Stimulated activated CD8-positive, alpha-beta memory T cell treated with anti-CD3 and anti-CD28 coated beads, Interleukin-7, amount 100 ng/mL, for 24 hours (primary cell): ENCODE measurements around the gene EED.
"Not testable (repeated sequence)": the region's sequence is repeated elsewhere in the genome, so short reads cannot be mapped to it uniquely, and the experiment has no call there.

ENCODE experiments used
- DNase-seq: peaks from one replicate; pipeline ENCODE4 v3.0.0-alpha.2; 2020; ENCODE audit warnings: low read depth

EED gene

GRCh38 chr11:86219311-86220193, 25.0 kb upstream of the EED start:
- DNase-seq = no peak

DNA sequence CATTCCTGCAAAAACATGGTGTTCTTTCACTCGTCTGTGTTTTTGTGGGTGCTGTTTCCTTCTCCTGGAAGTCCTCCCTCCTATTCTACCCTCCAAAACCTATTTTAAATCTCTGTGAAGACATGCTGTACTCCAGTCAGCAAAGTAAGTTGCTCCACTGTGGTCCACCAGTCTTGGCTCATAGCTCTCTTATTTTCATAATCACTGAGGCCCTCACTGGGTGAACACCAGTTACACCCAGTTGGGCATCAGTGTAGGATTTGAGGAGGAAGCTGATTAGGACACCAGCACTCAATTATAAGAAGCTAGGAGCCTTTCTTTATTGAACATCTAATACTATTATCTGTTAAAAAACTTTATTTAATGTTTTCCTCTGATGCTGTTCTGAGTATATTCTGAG, 23.9 kb upstream of the EED start:
- DNase-seq = no peak

GRCh38 chr11:86222081-86222480, 22.5 kb upstream of the EED start:
- no peak for DNase-seq

DNA sequence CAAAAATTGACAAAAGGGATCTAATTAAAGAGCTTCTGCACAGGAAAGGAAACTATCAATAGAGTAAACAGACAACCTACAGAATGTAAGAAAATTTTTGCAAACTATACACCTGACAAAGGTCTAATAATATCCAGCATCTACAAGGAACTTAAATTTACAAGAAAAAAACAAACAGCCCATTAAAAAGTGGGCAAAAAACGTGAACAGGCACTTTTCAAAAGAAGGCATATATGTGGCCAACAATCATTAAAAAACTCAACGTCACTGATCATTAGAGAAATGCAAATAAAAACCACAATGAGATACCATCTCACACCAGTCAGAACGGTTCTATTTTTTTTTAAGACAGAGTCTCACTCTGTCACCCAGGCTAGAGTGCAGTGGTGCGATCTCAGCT, 20.0 kb upstream of the EED start:
- not testable (repeated sequence) for DNase-seq

GRCh38 chr11:86225344-86225743, 19.2 kb upstream of the EED start:
- not testable (repeated sequence) for DNase-seq

- DNase-seq = no peak
These were observed 16.1 kb upstream of the EED start for GRCh38 chr11:86228269-86229038.

- DNase-seq = not testable (repeated sequence)
These were observed 15.6 kb upstream of the EED start for GRCh38 chr11:86229039-86229330.

DNA sequence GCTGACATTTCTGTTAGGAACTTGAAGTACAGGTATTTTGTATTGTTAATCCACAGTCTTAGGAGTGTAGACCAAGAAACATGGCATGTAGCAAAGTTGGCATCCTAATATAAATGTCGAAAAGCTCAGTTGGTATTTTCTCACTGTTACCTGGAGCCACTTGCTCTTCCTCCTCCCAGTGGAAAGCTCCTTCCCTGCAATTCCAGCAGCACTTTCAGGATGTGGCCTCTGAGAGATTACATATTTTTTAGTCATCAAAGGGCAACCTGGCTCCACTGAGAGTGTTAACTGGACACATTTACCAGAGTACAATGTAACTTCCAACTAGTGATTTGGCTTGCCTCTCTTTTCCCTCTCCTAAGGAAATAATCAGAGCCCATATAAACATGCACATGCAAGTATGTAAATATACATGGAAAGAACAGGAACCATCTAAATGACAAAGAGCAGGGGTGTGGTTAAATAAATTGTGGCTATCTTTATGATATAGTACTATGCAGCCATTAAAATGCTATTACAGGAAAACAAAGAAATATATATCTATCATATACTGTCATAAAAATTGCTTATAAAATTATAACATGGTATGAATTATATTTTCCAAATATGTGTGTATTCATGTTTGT, 14.3 kb upstream of the EED start:
- no peak for DNase-seq

GRCh38 chr11:86230921-86231434, 13.6 kb upstream of the EED start:
- DNase-seq = no peak

DNA sequence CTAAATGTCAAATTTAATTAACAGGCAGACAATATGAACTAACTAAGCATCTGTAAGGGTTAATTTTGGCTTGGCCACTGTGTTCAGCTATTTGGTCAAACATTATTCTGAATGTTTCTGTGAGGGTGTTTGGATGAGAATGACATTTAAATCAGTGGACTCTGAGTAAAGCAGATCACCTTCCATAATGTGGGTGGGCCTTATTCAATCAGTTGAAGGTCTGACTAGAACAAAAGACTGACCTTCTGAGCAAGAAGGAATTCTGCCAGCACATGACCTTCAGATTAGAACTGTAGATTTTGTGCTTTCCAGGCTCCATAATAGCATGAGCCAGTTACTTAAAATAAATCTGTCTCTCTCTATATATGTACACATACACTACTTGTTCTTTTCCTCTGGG, 12.0 kb upstream of the EED start:
- no peak for DNase-seq

GRCh38 chr11:86234831-86235461, 9.6 kb upstream of the EED start:
- DNase-seq = no peak

- no peak for DNase-seq
These were observed 7.2 kb upstream of the EED start for GRCh38 chr11:86237267-86237804.

- DNase-seq = no peak
These were observed 4.4 kb upstream of the EED start for GRCh38 chr11:86240164-86240563.

GRCh38 chr11:86241956-86242535, 2.5 kb upstream of the EED start:
- DNase-seq = no peak

GRCh38 chr11:86243396-86243795, 1.2 kb upstream of the EED start:
- no peak for DNase-seq

DNA sequence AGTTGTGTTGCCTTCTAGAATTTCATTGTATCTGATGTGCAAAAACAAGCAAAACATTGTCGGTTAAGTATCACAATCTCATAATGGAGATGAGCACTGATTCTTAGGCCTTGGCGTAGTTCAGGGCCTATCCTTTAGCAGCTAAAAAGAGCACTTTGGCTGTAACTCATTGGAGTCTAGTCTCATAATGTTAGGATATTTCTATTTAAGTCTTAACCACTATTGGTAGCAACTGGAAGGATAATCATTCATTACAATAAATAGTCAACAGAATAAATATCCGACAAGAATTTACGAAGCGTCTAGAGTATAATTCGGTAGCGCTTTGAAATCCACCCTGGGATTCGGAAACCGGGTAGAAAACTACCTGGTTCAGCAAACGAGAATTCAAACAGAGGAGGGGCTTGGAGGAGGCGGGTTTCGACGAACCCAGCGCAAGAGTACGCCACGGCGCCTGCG, 461 bp upstream of the EED start:
- DNase-seq = peak; percentile 77

DNA sequence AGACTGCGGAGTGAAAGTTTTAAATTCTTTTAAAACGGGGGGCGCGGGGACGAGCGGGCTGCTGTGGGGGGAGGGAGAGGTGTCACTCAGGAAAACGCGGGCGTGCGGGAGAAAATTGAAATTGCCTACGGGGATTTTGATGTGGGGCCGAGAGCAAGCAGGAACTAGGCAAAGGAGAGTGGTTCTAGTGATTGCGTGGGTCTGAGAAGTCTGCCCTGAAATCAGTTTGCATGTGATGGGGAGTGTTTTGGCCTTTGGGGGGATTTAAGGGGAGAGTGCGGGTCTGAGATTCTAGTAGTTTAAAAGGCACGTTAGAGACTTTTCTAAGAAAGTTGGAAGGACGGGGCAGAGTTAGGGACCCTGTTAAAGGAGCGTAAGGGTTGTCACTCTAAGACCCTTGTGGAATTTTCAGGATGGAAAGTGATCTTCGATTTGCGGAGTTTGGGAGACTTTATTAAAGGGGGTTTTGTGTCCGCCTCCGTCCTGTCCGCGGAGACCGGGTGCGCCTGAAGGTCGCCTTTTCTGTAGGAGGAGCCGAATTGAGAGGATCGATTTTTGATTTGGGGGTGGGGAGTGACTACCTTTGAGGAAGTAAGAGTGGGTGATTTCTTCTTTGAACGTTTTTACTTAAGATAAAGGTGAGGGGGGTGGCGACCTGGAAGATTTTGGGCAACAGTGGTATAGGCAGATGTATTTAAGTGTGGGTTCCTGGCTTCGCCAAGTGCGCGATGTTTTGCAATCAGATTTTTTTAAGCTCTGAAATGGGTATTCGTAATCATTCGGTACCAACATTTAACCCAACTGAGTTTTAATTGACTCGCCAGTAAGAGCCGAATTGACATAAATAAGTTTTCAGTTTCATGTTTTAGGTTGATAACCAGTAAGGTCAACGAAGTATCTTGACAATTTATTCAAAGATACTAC, 1.1 kb downstream of the EED start:
- no peak for DNase-seq

GRCh38 chr11:86246293-86246675, 1.7 kb downstream of the EED start:
- DNase-seq = no peak

GRCh38 chr11:86247608-86248007, 3.1 kb downstream of the EED start:
- DNase-seq = no peak

DNA sequence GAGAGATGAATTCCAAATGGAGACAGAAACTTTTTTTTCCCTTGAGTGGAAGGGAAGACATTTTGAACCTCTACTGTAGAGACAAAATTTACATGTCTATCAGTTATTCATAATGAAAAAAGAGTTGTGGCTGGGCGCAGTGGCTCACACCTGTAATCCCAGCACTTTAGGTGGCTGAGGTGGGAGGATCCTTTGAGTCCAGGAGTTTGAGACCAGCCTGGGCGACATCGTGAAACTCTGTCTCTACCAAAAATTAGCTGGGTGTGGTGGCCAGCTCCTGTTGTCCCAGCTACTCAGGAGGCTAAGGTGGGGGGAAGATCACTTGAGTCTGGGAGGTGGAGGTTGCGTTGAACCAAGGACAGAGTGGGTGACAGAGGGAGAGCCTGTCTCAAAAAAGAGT, 4.1 kb downstream of the EED start:
- DNase-seq = no peak
